Central memory CD4-positive, alpha-beta T cell (primary cell): ENCODE data around the gene GREM2.
A peak's percentile ranks its signal among the peaks of the same experiment; 100 is the strongest.

Experiments used
- DNase-seq: peaks from one replicate; pipeline ENCODE4 v3.0.0; 2022

The GREM2 gene

GRCh38 chr1:240497908-240498307 lies 114.0 kb downstream of the GREM2 start:
- DNase-seq: no peak

GRCh38 chr1:240496941-240497340 lies 115.0 kb downstream of the GREM2 start:
- DNase-seq: no peak

DNA sequence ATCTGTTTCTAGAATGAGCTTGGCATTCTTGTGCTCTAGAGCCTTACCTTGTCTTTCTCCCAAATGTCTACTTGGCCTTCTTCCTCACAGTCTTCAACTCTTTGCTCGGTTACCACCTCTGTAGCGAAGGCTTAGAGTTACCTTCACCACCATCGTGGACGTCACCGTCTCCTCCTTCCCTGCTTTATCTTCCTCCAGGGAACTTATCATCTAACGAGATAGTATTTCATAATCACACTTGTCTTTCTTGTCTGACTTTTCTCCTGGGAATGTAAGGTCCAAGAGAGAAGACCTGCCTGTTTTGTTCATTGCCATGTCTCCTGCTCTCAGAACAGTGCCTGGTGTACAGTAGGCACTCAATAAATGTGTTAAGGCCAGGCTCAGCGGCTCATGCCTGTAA lies 115.6 kb downstream of the GREM2 start:
- no peak for DNase-seq

- DNase-seq: no peak
Observed at GRCh38 chr1:240495601-240496000, 116.4 kb downstream of the GREM2 start.

DNA sequence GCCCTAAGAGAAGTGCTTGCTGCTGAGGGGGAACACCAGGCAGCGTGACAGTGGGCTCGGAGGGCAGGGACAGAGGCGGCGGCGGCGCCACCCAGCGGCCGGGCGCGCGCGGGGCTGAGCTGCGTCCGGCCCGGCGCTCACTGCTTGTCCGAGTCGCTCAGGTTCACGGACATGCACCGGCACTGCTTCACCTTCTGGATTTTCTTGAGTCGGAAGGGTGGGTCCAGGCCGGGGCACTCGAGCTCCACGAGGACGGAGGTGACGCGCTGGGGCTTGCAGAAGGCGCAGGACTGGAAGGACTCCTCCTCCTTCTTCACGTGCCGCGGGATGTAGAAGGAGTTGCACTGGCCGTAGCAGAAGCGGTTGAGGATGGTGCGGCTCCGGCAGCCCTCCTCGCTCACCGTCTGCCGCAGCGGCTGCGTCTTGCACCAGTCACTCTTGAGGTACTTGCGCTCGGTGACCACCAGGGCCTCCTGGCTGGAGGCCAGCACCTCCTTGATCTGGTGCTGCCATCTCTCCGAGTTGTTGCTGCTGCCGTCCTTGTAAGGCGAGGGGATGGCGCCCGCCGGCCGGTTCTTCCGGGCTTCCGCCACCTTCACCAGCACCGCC lies 119.0 kb downstream of the GREM2 start:
- DNase-seq: peak; percentile 6

DNA sequence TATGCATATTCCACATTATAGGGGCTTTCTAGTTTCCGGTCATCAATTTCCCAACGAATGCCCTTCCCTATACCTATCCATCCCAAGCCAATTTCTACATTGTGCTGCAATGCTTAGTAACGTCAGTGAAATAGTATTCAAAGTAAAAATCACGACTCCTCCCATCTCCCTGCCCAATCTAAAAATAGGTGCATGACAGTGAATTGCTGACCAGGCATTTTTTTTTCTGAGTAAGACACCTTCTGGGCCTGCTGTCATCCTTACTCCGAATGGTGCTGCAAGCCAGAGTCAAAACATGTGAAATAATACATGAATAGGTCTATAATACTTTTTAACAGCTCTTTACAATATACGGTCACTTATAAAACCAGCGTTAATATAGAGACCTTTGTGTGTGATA lies 120.2 kb downstream of the GREM2 start:
- DNase-seq: no peak

DNA sequence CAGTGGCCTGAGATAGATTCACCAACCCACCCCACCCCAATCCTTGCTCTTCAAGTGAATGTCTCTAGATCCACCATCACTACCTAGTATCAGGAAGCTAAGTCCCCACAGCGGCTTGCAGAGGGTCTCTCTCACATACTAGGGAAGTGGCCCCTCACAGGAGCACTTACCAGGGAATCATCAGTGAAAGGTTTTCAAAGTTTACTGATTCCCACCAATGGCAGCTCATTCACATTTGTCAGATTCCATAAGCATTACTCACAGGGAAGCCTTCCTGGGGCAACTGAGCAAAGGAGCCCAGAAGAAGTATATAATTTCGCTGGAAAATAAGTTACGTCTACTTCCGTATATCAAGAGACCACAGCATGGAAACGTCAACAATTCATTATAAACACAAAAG lies 120.8 kb downstream of the GREM2 start:
- no peak for DNase-seq

GRCh38 chr1:240487493-240487892 lies 124.5 kb downstream of the GREM2 start:
- DNase-seq: no peak

DNA sequence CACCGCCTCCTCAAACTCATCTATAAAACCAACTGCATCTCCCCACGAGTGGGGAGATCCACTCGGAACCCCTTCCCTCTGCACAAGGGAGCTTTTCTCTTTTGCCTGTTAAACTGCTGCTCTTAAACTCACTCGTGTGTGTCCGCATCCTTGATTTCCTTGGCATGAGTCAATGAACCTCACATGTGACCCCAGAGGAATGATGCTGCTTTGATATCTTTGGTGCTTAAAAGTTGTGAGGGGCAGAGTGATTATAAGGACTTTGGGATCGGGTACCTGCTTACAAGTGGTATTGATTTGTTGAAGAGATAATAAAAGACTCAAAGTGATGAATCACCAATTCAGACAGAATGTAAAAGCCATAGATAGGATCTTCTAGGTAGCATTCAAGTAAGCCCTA lies 125.3 kb downstream of the GREM2 start:
- DNase-seq: no peak

DNA sequence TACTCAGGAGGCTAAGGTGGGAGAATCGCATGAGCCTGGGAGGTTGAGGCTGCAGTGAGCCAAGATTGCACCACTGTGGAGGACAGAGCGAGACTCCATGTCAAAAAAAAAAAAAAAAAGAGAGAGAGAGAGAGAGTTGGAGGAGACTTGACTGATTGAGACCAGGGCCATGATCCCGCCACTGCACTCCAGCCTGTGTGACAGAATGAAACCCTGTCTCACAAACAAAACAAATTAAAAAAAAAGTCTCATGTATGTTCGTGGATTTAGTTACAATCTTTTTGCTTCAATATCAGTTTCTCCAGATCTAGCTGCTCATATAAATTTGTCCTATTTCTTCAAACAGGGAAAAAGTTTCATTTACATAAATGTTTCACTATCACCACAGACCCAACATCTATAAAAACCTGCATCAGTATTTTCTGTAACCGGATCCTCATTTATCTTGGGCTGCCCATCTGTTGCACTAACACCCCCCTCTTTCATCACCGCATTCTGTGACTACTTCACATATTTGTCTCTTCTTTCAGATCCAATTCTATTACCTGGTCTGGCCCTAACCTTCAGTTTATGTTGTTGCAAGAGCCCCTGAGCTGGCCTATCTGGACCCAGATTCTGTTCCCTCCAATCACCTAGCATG lies 127.0 kb downstream of the GREM2 start:
- no peak for DNase-seq

- no peak for DNase-seq
Observed at GRCh38 chr1:240478536-240478935, 133.4 kb downstream of the GREM2 start.

DNA sequence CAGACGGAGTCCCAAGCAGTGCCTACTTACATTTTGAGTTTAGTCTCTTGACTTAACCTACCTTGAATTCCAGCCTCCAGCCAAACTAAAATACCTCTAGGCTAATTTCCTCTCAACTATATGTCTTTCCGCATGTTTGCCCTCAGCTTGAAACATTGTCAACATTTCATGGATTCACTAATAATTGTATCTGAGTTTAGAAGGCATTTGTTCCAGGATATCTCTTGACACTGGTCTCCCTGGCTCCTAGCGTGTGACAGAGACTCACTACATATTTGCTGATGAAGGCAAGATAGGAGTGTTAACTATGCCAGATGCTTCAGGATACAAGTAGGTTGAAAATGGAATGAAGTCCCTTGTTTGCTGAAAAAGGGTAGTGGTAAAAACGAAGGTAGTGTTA lies 136.1 kb downstream of the GREM2 start:
- DNase-seq: no peak

GRCh38 chr1:240474133-240474614 lies 137.8 kb downstream of the GREM2 start:
- no peak for DNase-seq

- DNase-seq: no peak
Observed at GRCh38 chr1:240468656-240469055, 143.3 kb downstream of the GREM2 start.

DNA sequence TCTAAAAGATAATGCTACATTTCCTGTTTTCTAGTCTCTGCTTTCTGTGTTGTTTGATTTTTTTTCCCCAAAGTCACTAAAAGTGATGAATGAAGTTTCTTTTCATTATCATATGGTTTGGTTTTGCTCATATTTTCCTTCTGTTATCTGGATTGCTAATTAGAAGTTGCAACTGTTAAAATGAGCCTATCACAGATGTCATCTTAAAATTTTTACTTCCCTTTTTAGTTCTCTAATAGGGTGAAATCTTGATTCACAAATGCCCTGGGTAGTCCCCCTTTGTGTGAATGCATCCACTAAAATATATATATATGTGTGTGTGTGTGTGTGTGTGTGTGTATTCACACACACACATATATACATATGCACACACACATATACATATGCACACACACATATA lies 144.1 kb downstream of the GREM2 start:
- no peak for DNase-seq

GRCh38 chr1:240466509-240466908 lies 145.4 kb downstream of the GREM2 start:
- DNase-seq: no peak

DNA sequence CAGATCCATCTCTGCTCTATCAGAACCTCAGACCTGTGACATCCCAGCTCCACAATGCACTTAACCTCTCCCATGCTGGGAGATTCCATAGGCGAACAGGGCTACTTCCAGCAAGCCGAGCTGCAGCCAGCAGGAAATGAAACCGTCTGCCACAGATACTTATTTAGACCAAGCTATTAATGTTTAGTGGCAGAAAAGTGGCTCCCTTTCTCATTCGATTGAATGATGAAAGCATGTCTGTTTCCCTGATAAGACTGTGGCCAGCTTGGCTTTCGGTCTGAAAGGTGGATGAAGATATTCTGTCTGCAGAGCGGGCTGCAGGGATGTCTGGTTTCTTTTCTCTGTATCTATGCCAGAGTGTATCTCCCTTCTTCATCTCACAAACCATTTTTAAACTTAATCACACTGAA lies 146.4 kb downstream of the GREM2 start:
- DNase-seq: no peak

DNA sequence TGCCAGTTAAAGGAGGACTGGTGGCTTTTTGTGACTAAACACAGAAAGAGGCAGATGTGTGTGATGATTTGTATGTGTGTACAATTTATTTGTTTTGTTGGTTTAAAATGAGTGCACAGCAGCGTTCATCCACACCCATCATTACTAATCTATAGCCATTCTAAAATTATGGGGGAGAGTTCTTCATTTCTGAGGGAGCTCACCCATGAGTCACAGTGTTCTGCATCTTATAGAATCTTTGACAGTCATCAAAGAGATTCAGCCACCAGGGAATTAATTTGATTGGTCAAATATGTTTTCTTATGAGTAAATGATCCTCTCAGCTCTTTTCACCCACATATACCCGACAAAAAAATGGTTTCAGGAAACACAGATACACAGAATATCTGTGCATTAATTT lies 147.9 kb downstream of the GREM2 start:
- DNase-seq: no peak

- DNase-seq: no peak
Observed at GRCh38 chr1:240462766-240463395, 149.1 kb downstream of the GREM2 start.

DNA sequence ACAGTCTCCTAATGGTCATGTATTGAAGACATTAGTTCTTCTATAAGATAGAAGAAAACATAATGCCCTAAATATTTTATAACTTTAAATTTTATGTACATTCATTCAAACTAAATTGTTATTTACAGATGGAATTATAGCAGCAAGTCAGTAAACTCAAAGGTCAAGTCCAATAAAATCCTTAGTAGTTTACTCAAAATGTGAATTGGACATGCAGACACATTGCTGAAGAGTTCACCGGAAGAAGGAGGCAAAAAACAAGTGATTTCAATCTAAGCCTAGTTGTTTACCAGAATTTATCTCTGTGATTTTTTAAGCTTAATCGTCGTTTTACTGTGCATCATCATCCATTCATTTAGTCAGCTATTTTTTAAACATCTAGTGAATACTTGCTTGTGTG lies 149.7 kb downstream of the GREM2 start:
- DNase-seq: no peak

DNA sequence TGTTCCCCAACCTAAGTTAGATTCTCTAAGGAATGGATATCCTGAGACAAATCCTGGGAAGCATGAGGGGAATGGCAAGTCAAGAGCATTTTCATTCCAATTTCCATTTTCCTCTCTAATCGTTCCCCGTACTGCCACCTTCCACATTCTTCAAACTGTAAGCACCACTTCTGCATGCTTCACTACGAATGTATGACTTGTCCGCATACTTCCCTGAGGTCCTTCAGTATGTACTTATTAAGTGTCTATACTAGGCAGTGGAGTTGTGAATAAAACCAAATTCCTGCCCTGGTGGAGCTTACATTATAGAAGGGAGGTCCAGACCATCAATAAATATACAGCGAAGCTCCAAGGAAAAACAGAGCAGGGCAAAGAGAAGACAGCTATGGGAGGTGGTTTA lies 154.8 kb downstream of the GREM2 start:
- no peak for DNase-seq

DNA sequence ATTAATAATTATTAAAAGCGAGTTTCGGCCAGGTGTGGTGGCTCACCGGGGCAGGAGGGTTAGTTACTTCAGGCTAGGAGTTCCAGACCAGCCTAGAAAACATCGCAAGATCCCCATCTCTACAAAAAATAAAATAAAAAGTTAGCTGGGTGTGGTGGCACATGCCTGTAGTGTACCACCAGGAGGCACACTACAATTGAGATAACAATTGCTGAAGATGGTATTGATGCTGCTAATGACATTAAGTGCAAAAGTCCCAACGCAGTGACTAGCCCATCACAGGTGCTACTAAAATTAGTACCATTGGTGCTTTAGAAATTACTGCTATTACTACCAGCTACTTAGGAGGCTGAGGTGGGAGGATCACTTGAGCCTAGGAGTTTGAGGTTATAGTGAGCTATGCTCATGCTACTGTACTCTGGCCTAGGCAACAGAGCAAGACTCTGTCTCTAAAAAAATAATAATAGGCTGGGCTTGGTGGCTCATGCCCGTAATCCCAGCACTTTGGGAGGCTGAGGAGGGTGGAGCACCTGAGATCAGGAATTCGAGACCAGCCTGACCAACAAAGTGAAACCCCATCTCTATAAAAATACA lies 156.6 kb downstream of the GREM2 start:
- peak; percentile 34 for DNase-seq

DNA sequence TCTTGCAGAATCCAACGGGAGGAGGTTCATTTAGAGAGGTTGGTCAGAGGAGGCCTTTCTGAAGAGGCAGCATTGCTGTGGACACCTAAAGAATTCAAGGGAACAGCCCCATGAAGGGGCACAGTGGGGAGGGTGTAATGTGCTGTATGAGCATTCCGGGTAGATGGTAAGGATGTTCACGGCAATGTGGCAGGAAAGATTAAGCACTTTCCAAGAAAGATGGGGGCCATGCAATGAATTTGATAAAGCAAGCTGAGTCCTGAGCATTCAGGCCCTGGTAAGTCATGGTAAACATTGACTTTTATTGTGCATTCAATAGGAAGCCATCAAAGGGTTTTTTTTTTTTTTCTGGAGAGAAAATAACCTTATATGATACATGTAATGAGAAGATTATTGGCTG lies 166.6 kb downstream of the GREM2 start:
- DNase-seq: no peak

DNA sequence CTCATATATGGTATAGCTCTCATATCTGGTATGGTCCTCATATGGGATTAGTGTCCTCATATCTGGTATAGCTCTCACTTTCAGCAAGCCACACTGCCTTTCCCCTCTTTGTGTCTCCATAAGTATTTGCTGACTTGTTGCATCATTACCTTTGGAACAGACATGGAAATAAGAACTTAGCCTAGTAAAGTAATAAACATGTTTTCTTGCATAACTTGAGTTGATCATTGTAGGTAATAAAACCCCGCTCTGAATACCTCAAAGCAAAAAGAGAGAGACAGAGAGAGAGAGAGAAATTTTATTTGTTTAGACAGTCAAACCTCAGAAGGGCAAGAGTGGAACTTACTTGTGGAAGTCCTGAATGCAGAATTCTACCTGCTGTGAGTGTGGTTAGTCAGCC lies 170.3 kb downstream of the GREM2 start:
- no peak for DNase-seq
